Measurements from ENCODE around the gene ATXN7L2. TPM values are rescaled to one million over a fixed set of nuclear protein-coding genes. Genes with fewer than 3 reads are reported as not detected.

ATXN7L2 gene
- total RNA-seq, 4 donors from 2014 or later = 1.6 to 2.7 (median 2.5) TPM

GRCh38 chr1:109527098-109527811 lies 43.5 kb downstream of the ATXN7L2 start:
- Histone ChIP-seq H3K9me3 (no peaks in the 10 kb centered on the region), H3K4me3 (no peak overlapping the region), H3K4me1 (peaks cover 0 to 26% (median 0%) of the 10 kb centered on the region in 3 donors), H3K27ac (no peak overlapping the region), H3K27me3 (no peaks in the 10 kb centered on the region), H3K36me3 (no peaks in the 10 kb centered on the region)
- TF ChIP-seq CTCF (IDR thresholded peaks at IDR 0.05) (no peak), EP300 (IDR thresholded peaks at IDR 0.05) (no peak), POLR2A (IDR thresholded peaks at IDR 0.05) (no peak), POLR2AphosphoS5 (IDR thresholded peaks at IDR 0.05) (no peak)
- 68 to 82% methylated on average over 7 to 11 of the region's 14 CpGs for WGBS, 2 donors (ENCODE audit: low coverage in 1 of 2)
- ATAC-seq = no peak

- H3K27me3 ChIP-seq = no peaks in the 10 kb centered on the region
- H3K9me3 ChIP-seq = no peaks in the 10 kb centered on the region
- TF ChIP-seq POLR2A (IDR thresholded peaks at IDR 0.05) (no peak), POLR2AphosphoS5 (IDR thresholded peaks at IDR 0.05) (no peak)
- no peaks in the 10 kb centered on the region for H3K36me3 ChIP-seq
- ATAC-seq = no peak
- H3K4me1 ChIP-seq = peaks cover 0 to 33% (median 7%) of the 10 kb centered on the region in 3 donors
- H3K4me3 ChIP-seq = no peak overlapping the region
- no peak overlapping the region for H3K27ac ChIP-seq
- 83% methylated on average over 2 of the region's 9 CpGs; no CpG with 5 or more reads in 1 of the 2 donors for WGBS, 2 donors (ENCODE audit: low coverage in 1 of 2)
Measured at GRCh38 chr1:109527846-109528695, 44.4 kb downstream of the ATXN7L2 start.

GRCh38 chr1:109528712-109529111 lies 45.0 kb downstream of the ATXN7L2 start:
- ATAC-seq = no peak
- WGBS, 2 donors (ENCODE audit: low coverage in 1 of 2) = no CpG with 5 or more reads among the region's 3 CpGs

GRCh38 chr1:109529881-109530456 lies 46.3 kb downstream of the ATXN7L2 start:
- no peak overlapping the region for H3K4me3 ChIP-seq
- no peak for ATAC-seq
- H3K36me3 ChIP-seq = no peaks in the 10 kb centered on the region
- TF ChIP-seq CTCF (IDR thresholded peaks at IDR 0.05) = no peak
- peak overlapping the region in 1 of 4 donors; percentile 18 for H3K27ac ChIP-seq
- no peaks in the 10 kb centered on the region for H3K27me3 ChIP-seq
- peaks cover 0 to 33% (median 7%) of the 10 kb centered on the region in 3 donors for H3K4me1 ChIP-seq
- no peaks in the 10 kb centered on the region for H3K9me3 ChIP-seq
- WGBS, 2 donors (ENCODE audit: low coverage in 1 of 2) = 75 to 79% methylated on average over 2 of the region's 8 CpGs

More at GRCh38 chr1:109528712-109529111, 45.0 kb downstream of the ATXN7L2 start:
- Histone ChIP-seq H3K36me3 (no peaks in the 10 kb centered on the region), H3K4me1 (peaks cover 0 to 33% (median 7%) of the 10 kb centered on the region in 3 donors), H3K27me3 (no peaks in the 10 kb centered on the region), H3K27ac (no peak overlapping the region), H3K4me3 (no peak overlapping the region), H3K9me3 (no peaks in the 10 kb centered on the region)
- TF ChIP-seq EP300 (IDR thresholded peaks at IDR 0.05) (no peak), CTCF (IDR thresholded peaks at IDR 0.05) (no peak)

- H3K9me3 ChIP-seq = no peaks in the 10 kb centered on the region
- no peak for TF ChIP-seq POLR2A (IDR thresholded peaks at IDR 0.05)
- no peak for TF ChIP-seq POLR2AphosphoS5 (IDR thresholded peaks at IDR 0.05)
- TF ChIP-seq CTCF (IDR thresholded peaks at IDR 0.05) = no peak
- TF ChIP-seq EP300 (IDR thresholded peaks at IDR 0.05) = no peak
- no peaks in the 10 kb centered on the region for H3K36me3 ChIP-seq
- no peak overlapping the region for H3K4me3 ChIP-seq
- peak overlapping the region in 1 of 4 donors; percentile 18 for H3K27ac ChIP-seq
- no peak for ATAC-seq
- 39 to 73% methylated on average over 2 to 4 of the region's 13 CpGs for WGBS, 2 donors (ENCODE audit: low coverage in 1 of 2)
- peaks cover under 1 to 39% (median 7%) of the 10 kb centered on the region in 3 donors for H3K4me1 ChIP-seq
- H3K27me3 ChIP-seq = no peaks in the 10 kb centered on the region
Measured at GRCh38 chr1:109530457-109531087, 46.9 kb downstream of the ATXN7L2 start.

Measured in gastroesophageal sphincter (tissue), 4 donors.